NK-92 (cell line): ENCODE results near the gene TMEM134.

Experiments used
- DNase-seq: peaks from one replicate; lab custom pipeline; 2025; ENCODE audit not compliant: unreplicated experiment; lab: John Stamatoyannopoulos, UW

The TMEM134 gene

GRCh38 chr11:67500831-67501715 lies 32.0 kb upstream of the TMEM134 start:
- no peak for DNase-seq

- no peak for DNase-seq
Measured at GRCh38 chr11:67500484-67500821, 31.4 kb upstream of the TMEM134 start.

GRCh38 chr11:67499808-67500483 lies 30.9 kb upstream of the TMEM134 start:
- DNase-seq, result no peak

- DNase-seq, result no peak
Measured at GRCh38 chr11:67498544-67498972, 29.5 kb upstream of the TMEM134 start.

- DNase-seq, result no peak
Measured at GRCh38 chr11:67497656-67498291, 28.7 kb upstream of the TMEM134 start.

GRCh38 chr11:67496113-67496512 lies 27.1 kb upstream of the TMEM134 start:
- no peak for DNase-seq

- DNase-seq, result no peak
Measured at GRCh38 chr11:67495234-67496005, 26.4 kb upstream of the TMEM134 start.

GRCh38 chr11:67494371-67495233 lies 25.6 kb upstream of the TMEM134 start:
- DNase-seq, result no peak

GRCh38 chr11:67493548-67494370 lies 24.7 kb upstream of the TMEM134 start:
- no peak for DNase-seq

- DNase-seq, result no peak
Measured at GRCh38 chr11:67492801-67493547, 23.9 kb upstream of the TMEM134 start.

GRCh38 chr11:67492069-67492727 lies 23.1 kb upstream of the TMEM134 start:
- no peak for DNase-seq

GRCh38 chr11:67491276-67492068 lies 22.4 kb upstream of the TMEM134 start:
- no peak for DNase-seq

GRCh38 chr11:67490727-67491065 lies 21.6 kb upstream of the TMEM134 start:
- DNase-seq, result no peak

GRCh38 chr11:67489885-67490726 lies 21.1 kb upstream of the TMEM134 start:
- DNase-seq, result no peak

GRCh38 chr11:67489203-67489884 lies 20.3 kb upstream of the TMEM134 start:
- DNase-seq, result no peak
